ENCODE results near the gene KCNJ14.

The KCNJ14 gene

GRCh38 chr19:48455171-48455907 is at the start of gene KCNJ14:
TSS of gene KCNJ14 (plus strand) at chr19:48455574. CDS start at chr19:48461725, 6,151 bp downstream.
- DNase-seq (ENCODE audit: low read depth in 2 of 2): no peak

- DNase-seq (ENCODE audit: low read depth in 2 of 2): no peak
Observed at GRCh38 chr19:48405850-48406249, 49.5 kb upstream of the KCNJ14 start.

DNA sequence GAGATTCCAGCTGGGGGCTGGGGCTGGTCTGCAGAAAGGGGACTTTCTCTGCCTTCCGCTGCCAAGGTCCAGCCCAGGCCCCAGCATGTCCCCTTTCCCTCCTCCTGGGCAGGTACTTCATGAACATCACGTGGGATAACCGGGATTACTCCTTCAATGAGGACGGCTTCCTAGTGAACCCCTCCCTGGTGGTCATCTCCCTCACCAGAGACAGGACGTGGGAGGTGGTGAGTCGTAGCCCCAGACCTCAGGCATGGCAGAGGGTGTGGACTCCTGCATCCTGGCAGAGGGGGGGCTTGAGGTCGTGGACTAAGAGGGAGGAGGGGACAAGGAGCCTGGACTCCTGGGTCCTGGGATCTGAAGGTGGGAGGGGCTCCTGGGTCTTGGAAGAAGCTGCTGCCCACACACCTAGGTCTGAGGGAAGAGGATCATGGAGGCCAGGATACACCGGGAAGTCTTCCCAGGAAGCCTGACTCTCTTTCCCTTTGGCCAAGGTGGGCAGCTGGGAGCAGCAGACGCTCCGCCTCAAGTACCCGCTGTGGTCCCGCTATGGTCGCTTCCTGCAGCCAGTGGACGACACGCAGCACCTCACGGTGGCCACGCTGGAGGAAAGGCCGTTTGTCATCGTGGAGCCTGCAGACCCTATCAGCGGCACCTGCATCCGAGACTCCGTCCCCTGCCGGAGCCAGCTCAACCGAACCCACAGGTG is 41.3 kb upstream of the KCNJ14 start:
- no peak for DNase-seq (ENCODE audit: low read depth in 2 of 2)

- peak; percentile 74 to 89 for DNase-seq (ENCODE audit: low read depth in 2 of 2)
Observed at GRCh38 chr19:48415395-48415794, 40.0 kb upstream of the KCNJ14 start.

- DNase-seq (ENCODE audit: low read depth in 2 of 2): no peak
Observed at GRCh38 chr19:48415806-48416221, 39.6 kb upstream of the KCNJ14 start.

GRCh38 chr19:48417421-48417820 is 38.0 kb upstream of the KCNJ14 start:
- DNase-seq (ENCODE audit: low read depth in 2 of 2): no peak

GRCh38 chr19:48418317-48419064 is 36.9 kb upstream of the KCNJ14 start:
- DNase-seq (ENCODE audit: low read depth in 2 of 2): no peak

- peak; percentile 63 to 75 for DNase-seq (ENCODE audit: low read depth in 2 of 2)
Observed at GRCh38 chr19:48419158-48419920, 36.0 kb upstream of the KCNJ14 start.

DNA sequence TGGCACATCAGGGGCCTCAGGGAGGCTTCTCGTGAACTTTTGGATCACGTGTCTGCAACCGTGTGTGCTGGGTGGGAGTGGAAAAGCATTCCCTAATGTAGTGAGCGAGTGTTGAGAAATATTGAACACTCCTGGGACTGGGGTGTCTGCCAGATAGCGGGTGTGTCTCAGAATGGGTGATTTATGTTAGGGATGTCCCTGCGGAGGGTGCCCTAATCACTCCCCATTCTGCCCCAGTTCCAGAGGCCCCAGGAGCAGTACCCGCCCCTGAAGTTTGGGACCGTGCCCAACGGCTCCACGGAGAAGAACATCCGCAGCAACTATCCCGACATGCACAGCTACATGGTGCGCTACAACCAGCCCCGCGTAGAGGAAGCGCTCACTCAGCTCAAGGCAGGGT is 33.8 kb upstream of the KCNJ14 start:
- no peak for DNase-seq (ENCODE audit: low read depth in 2 of 2)

DNA sequence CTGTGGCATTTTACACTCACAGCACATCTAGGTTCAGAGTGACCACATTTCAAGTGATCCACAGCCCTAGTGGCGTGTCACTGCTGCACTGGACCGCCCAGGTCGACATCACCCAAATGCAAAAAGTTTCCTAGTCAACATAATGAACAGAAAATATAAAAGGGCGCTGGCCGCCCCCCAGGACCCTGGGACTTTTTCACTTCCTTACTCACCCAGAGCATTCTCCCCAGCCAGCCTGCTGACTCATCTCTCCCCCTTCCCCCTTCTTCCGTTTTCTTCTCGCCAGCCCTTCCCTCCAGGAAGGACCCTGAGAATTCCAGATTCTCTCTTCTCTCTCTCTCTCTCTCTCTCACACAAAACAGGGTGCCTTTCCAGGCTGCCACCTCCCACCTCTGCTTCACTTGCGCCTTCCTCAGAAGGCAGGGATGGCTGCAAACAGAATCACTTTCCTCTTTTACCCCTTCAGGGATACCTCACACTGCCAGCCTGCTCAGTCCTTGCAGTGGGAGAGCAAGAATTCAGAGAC is 30.6 kb upstream of the KCNJ14 start:
- DNase-seq (ENCODE audit: low read depth in 2 of 2): no peak

DNA sequence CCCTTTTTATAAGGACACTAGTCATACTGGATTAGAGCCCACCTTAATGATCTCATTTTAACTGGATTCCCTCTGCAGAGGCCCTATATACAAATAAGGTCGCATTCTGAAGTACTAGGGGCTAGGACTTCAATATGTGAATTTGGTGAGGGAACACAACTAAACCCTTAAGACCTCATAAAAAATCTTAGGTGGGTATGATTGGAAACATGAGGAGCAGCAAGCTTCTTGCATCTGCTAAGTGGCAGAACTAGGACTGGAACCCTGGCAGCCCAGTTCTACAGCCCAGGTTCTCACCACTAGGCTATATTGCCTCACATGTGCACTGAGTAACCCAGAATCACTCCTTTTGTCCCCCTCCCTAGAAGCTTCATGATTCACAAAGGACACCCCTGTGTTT is 26.7 kb upstream of the KCNJ14 start:
- no peak for DNase-seq (ENCODE audit: low read depth in 2 of 2)

DNA sequence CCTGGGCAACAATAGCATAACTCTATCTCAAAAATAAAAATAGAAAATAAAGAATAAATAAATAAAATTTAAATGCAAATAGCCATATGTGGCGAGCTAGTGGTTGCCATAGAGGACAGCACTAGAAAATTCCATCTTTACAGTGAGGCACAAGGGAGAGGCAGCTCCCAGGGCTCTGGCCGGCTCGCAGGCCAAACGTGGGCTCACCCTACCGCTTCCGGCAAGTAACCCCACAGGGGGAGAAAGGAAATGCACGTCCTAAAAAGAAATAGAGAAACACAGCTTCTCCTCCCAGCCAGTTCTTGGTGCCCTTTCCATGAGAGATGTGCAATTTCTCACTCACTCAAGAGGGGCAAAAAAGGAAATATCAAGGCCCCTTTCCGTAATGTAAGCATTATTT is 22.0 kb upstream of the KCNJ14 start:
- DNase-seq (ENCODE audit: low read depth in 2 of 2): no peak

DNA sequence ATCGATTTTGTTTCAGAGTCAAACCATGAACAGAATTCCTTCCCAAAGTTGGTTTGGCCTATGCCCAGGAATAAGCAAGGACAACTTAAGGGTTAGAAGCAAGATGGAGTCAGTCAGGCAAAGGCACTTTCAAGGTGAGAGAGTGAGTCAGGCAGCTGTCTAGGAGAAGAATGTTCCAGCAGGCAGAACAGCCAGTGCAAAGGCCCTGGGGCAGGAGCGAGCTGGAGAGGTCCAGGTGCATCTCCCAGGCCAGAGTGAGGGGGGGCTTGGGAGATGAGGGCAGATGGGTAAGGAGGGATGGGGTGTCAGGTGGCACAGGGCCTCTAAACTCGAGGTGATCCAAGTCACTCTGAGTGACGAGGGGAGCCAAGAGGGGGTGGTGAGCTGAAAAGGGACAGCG is 18.8 kb upstream of the KCNJ14 start:
- no peak for DNase-seq (ENCODE audit: low read depth in 2 of 2)

- no peak for DNase-seq (ENCODE audit: low read depth in 2 of 2)
Observed at GRCh38 chr19:48441360-48442050, 13.9 kb upstream of the KCNJ14 start.

- DNase-seq (ENCODE audit: low read depth in 2 of 2): no peak
Observed at GRCh38 chr19:48442116-48443035, 13.0 kb upstream of the KCNJ14 start.

GRCh38 chr19:48443256-48443655 is 12.1 kb upstream of the KCNJ14 start:
- no peak for DNase-seq (ENCODE audit: low read depth in 2 of 2)

DNA sequence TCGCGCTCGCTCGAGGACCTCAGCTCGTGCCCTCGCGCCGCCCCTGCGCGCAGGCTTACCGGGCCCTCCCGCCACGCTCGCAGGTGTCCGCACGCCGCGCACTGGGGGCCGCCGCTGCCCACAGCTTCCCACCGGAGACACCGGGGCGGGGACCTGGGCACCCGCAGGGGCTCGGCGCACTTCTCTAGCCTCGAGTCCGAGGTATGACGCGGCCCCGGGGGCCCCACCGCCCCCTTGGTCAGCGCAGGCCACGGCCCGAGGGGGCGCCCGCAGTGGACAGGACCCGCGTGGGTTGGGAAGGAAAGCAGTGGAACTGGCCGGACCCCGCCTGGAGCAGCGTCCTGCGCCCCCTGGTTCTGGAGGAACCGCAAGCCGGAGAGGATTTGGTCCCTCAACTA is 11.6 kb upstream of the KCNJ14 start:
- no peak for DNase-seq (ENCODE audit: low read depth in 2 of 2)

GRCh38 chr19:48444129-48444935 is 11.0 kb upstream of the KCNJ14 start:
- no peak for DNase-seq (ENCODE audit: low read depth in 2 of 2)

DNA sequence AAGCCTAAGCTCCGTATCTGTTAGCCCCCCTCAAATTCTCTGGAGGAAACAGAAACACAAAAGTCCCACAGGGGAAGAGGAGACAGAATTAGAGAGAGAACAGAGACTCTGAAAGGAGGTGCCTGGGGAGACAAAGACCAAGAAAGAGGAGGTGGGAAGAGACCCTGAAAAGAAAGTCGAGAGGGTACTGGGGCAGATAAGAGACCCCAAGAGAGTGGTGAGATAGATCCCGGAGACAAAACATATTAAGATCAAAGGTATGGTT is 10.5 kb upstream of the KCNJ14 start:
- no peak for DNase-seq (ENCODE audit: low read depth in 2 of 2)

Data from stimulated activated CD4-positive, alpha-beta T cell treated with anti-CD3 and anti-CD28 coated beads, Interleukin-4, amount 100 ng/mL, for 48 hours (primary cell).